NCI-H1417 (cell line): Measurements from ENCODE around the gene SLC25A36.

Source experiments
- DNase-seq, 3 experiments: peaks; one replicate each; lab custom pipeline; 2025; lab: John Stamatoyannopoulos, UW

The SLC25A36 gene, protein sequence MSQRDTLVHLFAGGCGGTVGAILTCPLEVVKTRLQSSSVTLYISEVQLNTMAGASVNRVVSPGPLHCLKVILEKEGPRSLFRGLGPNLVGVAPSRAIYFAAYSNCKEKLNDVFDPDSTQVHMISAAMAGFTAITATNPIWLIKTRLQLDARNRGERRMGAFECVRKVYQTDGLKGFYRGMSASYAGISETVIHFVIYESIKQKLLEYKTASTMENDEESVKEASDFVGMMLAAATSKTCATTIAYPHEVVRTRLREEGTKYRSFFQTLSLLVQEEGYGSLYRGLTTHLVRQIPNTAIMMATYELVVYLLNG

GRCh38 chr3:140941434-140942220, at the start of gene SLC25A36:
SLC25A36 (plus strand) TSS chr3:140941836; CDS start chr3:140942055, 219 bp downstream.
- peak; percentile 98 to 100 (median 99) for DNase-seq

DNA sequence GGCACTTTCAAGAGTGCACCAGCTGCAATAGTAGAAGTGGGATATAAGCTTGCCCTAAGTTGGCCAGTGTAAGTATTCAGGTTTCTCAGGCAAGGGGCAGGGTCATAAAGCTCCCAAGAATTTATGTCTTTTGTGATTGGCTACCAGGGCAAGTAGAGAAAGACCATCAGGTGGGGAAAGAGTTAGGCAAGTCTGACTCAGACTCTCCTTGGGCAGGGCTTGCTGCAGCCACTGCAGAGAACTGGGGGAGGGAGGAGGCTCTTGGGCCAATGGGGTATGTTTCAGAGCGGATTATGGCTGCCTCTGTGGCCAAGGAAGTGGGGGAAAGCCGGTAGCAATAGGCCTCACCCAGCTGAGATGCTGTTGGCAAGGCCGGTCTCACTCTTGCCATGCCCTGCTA, 44.6 kb upstream of the SLC25A36 start:
- DNase-seq, result no peak

GRCh38 chr3:140898340-140899180, 43.1 kb upstream of the SLC25A36 start:
- peak; percentile 40 to 80 (median 41) for DNase-seq

GRCh38 chr3:140899363-140899762, 42.3 kb upstream of the SLC25A36 start:
- DNase-seq, result no peak

DNA sequence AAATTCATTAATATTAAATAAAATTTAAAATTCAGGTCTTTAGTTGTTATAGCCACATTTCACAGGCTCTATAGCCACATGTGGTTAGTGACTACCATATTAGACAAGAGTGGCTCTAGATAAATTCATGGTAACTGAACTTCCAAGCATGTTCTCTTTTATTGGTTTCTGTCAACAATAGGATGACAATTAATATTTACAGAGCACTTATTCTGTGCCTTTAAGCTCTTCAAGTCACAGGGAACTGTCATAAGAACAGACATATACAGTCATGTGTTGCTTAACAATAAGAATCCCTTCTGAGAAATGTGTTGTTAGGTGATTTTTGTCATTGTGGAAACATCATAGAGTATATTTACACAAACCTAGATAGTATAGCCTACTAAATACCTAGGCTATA, 38.8 kb upstream of the SLC25A36 start:
- peak in 1 of 3 experiments; percentile 33 for DNase-seq

DNA sequence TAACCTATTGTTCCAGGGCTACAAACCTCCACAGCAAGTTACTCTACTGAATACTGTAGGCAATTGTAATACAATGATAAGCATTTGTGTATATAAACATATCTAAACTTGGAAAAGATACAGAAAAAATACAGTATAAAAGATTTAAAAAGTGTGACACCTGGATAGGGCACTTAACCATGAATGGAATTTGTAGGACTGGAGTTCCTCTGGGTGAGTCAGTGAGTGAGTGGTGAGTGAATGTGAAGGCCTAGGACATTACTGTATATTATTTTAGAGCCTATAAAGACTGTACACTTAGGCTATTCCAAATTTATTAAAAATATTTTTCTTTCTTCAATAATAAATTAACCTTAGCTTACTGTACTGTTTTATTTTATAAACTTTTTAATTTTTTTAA, 38.4 kb upstream of the SLC25A36 start:
- no peak for DNase-seq

DNA sequence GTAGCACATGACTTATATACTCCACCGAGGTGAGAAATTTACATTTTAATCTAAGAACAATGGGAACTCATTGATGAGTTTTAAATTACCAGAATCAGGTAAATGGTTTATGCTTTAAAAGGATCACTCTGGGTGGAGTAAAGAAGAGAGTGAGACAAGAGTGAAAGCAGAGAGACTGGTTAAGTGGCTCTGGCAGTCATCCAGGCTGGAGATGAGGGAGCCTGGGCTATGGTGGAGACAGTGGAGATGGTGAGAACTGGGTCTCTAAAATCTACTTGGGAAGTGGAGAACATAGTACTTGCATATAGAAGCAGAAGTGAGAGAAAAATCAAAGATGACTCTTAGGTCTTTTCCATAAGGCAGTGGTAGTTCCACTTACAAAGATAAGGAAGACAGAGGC, 37.1 kb upstream of the SLC25A36 start:
- peak in 1 of 3 experiments; percentile 6 for DNase-seq

- DNase-seq, result no peak
These were observed 36.1 kb upstream of the SLC25A36 start for GRCh38 chr3:140905559-140905958.

GRCh38 chr3:140906785-140907184, 34.9 kb upstream of the SLC25A36 start:
- peak in 1 of 3 experiments; percentile 6 for DNase-seq

DNA sequence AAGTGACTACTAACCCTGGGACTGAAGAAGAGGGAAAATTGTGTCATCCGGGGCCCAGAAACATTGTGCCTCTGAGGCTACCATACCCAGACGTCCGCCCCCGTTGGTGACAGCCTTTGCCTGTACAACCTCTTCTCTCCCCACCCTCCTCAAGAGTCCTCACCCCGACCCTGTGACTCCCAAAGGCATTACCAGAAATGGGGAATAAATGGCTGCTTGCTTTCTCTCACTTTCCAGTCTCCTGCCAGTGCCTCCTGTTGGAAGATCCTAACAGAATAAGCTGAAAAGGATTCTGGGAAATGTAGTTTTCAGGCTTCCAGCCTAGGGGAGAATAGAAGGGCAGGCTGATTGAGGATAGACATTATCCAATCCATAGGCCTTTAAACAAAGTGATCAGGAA, 30.8 kb upstream of the SLC25A36 start:
- peak in 2 of 3 experiments; percentile 12 to 21 for DNase-seq

DNA sequence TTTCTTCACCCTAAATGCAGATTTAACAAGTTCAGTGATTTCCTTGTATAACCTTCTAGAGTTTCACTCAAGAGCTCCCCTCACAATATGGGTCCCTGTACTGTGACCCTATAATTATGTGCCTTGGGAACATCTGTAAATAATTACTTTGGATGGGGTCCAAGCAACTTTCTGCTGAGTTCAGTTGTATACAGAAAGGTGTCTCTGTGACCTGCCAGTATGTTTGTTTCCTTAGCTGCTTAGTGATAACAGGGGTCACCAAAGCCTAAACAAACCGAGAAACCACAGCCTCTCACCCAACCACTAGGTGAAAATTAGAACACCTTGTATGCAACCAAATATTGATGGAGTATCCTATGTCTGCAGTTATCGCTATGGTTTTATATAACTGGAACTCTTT, 29.8 kb upstream of the SLC25A36 start:
- DNase-seq, result peak in 2 of 3 experiments; percentile 66 to 93

DNA sequence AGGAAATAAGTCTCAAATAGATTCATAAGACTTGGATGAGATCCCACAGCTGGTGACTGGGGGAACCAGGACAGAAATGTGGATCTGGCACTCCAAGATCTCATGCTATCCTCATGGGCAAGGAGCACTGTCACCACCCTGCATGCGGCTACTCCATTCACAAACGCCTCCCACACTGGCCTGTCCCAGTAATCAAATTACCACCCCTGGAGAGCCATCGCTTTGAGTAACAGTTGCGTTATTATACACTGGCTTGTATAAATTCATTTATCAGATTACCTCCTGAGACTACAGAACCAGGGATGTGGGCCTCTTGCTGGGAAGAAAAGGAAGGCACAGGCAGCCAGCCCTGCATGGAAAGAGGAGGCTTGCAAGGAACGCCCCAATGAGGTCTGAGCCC, 27.9 kb upstream of the SLC25A36 start:
- no peak for DNase-seq

DNA sequence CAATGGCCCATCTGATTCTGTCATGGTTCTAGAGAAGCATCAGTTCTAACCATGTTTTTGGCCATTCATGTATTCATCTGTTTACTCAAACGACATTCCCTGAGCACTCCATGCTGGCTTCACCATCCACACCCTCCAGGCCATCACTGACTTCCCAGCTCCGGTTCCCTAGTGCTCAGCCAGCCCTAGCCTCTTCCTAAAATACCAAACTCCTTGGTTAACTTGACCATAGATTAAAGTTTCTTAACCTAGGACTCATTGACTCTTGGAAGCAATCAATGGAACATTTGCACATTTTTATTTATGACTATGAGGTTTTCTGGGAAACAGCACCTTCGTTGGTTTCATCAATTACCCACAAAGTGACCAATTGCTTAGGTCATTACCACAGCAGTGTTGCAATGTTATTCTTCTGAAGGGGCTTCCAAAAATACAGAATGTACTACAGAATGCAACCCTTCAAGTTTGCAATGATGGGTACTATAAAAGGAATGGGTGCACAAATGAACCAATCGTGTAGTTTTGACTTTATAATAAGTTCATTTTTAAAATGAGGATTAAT, 27.2 kb upstream of the SLC25A36 start:
- no peak for DNase-seq

- DNase-seq, result no peak
These were observed 25.0 kb upstream of the SLC25A36 start for GRCh38 chr3:140916603-140917002.

- DNase-seq, result no peak
These were observed 23.9 kb upstream of the SLC25A36 start for GRCh38 chr3:140917772-140918171.

- DNase-seq, result no peak
These were observed 21.6 kb upstream of the SLC25A36 start for GRCh38 chr3:140920029-140920428.

DNA sequence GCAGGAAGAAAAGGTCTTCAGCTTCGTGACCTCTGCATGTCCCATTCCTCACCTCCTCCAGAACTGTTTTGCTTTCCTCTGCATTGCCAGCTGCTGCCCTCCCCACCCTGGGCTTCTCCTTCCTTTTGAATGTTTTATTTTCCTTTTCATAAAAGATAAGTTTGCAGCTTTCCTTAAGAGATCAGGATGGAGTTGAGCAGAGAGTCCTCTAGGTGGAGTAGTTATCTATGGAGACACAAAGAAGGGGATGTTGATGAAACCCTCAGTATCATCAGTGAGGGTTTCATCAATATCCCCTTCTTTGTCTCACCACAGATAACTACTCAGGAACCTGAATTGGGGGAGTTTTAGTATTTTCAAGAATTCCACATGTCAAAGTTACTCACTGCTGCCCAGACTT, 19.0 kb upstream of the SLC25A36 start:
- DNase-seq, result no peak

DNA sequence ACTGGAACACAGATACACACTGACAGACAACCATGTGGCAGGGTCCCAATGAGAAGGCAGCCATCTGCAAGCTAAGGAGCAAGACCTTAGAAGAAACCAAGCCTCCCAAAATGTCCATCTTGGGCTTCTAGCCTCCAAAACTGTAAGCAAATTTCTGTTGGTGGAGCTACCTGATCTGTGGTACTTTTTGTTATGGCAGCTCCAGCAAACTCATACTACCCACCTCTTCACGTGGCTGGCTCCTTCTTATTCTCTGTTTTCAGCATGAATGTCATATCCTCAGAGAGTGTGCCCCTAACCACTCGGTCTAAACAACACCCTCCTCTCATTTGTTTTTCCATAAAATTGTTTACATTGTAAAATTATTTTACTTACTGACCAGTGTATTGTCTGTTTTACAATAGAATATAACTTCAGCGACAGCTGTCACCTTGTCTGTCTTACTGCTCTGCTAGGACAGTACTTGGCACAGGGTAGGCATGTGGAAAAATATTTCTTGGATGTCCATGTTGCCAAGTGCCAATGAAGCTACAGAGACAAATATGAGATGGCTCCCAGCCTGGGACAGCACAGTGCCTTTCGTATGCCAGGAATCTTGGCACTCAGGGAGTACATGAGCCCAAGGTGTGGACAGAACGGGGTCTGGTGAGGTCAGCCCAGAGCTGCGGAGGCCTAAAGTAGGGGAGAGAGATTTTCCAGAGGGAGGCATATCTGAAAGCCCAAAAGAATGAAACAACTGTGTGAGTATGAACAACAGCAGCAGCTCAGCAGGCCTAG, 17.4 kb upstream of the SLC25A36 start:
- no peak for DNase-seq

GRCh38 chr3:140927279-140928069, 14.2 kb upstream of the SLC25A36 start:
- peak in 1 of 3 experiments; percentile 26 for DNase-seq

GRCh38 chr3:140929446-140929845, 12.2 kb upstream of the SLC25A36 start:
- DNase-seq, result no peak
